ENCODE data around the gene ERC1. TPM values are rescaled to one million over a fixed set of nuclear protein-coding genes. Genes with fewer than 3 reads are reported as not detected.

The ERC1 gene
- total and polyA plus RNA-seq, 2 donors (not counting 3 experiments of a cell fraction or from before 2014, with no cell fraction given), result 11.7 to 66.1 TPM

- H2AFZ ChIP-seq (ENCODE audit: low read depth, low read length), result no peak overlapping the region
- no peak overlapping the region for H3K4me3 ChIP-seq (replicated peaks in 1 of 3; ENCODE audit: insufficient read depth in 1 of 3, low read depth in 1 of 3, low read length in 3 of 3)
- DNase-seq (ENCODE audit: low read depth, low spot score) (no peak), FAIRE-seq (no peak)
- H3K27me3 ChIP-seq (ENCODE audit: control insufficient read depth in 2 of 2, insufficient read depth in 2 of 2, low read length in 2 of 2), result no peaks in the 10 kb centered on the region
- dilution Hi-C loops (cut with MboI; ENCODE audit: extremely low pct_ligation_motif_present, low sequenced_read_pairs), result no loop called here
- CTCF ChIA-PET, result interaction anchor here (1.8 kb wide), 1 partner anchor 341 kb away, joined by 6 read pairs; no protein-coding TSS in a partner anchor
- peaks cover 14% of the 10 kb centered on the region for H3K4me1 ChIP-seq (ENCODE audit: control insufficient read depth, extremely low read depth, insufficient read depth, low read length)
- H3K9me1 ChIP-seq (replicated peaks; ENCODE audit: control insufficient read depth, extremely low read depth, insufficient read depth, low read length), result no peaks in the 10 kb centered on the region
- no peak for TF ChIP-seq JUN (IDR thresholded peaks at IDR 0.05; ENCODE audit: borderline replicate concordance, insufficient read depth, insufficient read length, low read depth)
- TF ChIP-seq GATA2 (IDR thresholded peaks at IDR 0.05; ENCODE audit: insufficient read depth, insufficient read length, low read depth, low read length), result no peak
- no peak for TF ChIP-seq POLR2A (IDR thresholded peaks at IDR 0.05; ENCODE audit: low read depth, low read length)
- no peak for TF ChIP-seq MYC (IDR thresholded peaks at IDR 0.05; ENCODE audit: low read depth, low read length)
- no peak for TF ChIP-seq FOS (IDR thresholded peaks at IDR 0.05; ENCODE audit: borderline replicate concordance, insufficient read depth, low read length)
- BruUV-seq (replicated peaks), result no TSS peak
- H4K20me1 ChIP-seq (replicated peaks; ENCODE audit: control insufficient read depth, extremely low read depth, insufficient read depth, low read length), result no peaks in the 10 kb centered on the region
- no peak overlapping the region for H3K9ac ChIP-seq (replicated peaks; ENCODE audit: extremely low read depth, insufficient read depth, low read length)
- H3K36me3 ChIP-seq (ENCODE audit: control insufficient read depth in 2 of 2, extremely low read depth in 1 of 2, insufficient read depth in 2 of 2, low read length in 2 of 2), result no peaks in the 10 kb centered on the region
- POLR2A ChIA-PET, result no interaction called here
- H3K79me2 ChIP-seq (ENCODE audit: control insufficient read depth, insufficient read depth, low read length), result no peaks in the 10 kb centered on the region
- no peak overlapping the region for H3K4me2 ChIP-seq (ENCODE audit: insufficient read depth, low read length)
- no peak overlapping the region for H3K27ac ChIP-seq (ENCODE audit: insufficient read depth, low read depth, low read length)
- no peaks in the 10 kb centered on the region for H3K9me3 ChIP-seq (replicated peaks; ENCODE audit: control insufficient read depth, insufficient read depth, low read length)
- intact Hi-C loops (cut with micrococcal nuclease), result no loop called here
Measured at GRCh38 chr12:1459339-1459738, 468.3 kb downstream of the ERC1 start.

- Histone ChIP-seq H3K4me1 (ENCODE audit: control insufficient read depth, extremely low read depth, insufficient read depth, low read length) (peaks cover 14% of the 10 kb centered on the region), H3K9me3 (replicated peaks; ENCODE audit: control insufficient read depth, insufficient read depth, low read length) (no peaks in the 10 kb centered on the region), H3K4me2 (ENCODE audit: insufficient read depth, low read length) (peak overlapping the region; percentile 58), H4K20me1 (replicated peaks; ENCODE audit: control insufficient read depth, extremely low read depth, insufficient read depth, low read length) (peaks cover 2% of the 10 kb centered on the region), H3K27ac (ENCODE audit: insufficient read depth, low read depth, low read length) (no peak overlapping the region), H3K9me1 (replicated peaks; ENCODE audit: control insufficient read depth, extremely low read depth, insufficient read depth, low read length) (no peaks in the 10 kb centered on the region), H2AFZ (ENCODE audit: low read depth, low read length) (no peak overlapping the region), H3K79me2 (ENCODE audit: control insufficient read depth, insufficient read depth, low read length) (no peaks in the 10 kb centered on the region), H3K36me3 (ENCODE audit: control insufficient read depth in 2 of 2, extremely low read depth in 1 of 2, insufficient read depth in 2 of 2, low read length in 2 of 2) (no peaks in the 10 kb centered on the region), H3K4me3 (replicated peaks in 1 of 3; ENCODE audit: insufficient read depth in 1 of 3, low read depth in 1 of 3, low read length in 3 of 3) (no peak overlapping the region), H3K9ac (replicated peaks; ENCODE audit: extremely low read depth, insufficient read depth, low read length) (no peak overlapping the region), H3K27me3 (ENCODE audit: control insufficient read depth in 2 of 2, insufficient read depth in 2 of 2, low read length in 2 of 2) (peaks cover 0 to 5% of the 10 kb centered on the region in 2 experiments)
- no peak for DNase-seq (ENCODE audit: low read depth, low spot score)
- intact Hi-C loops (cut with micrococcal nuclease) (no loop called here), dilution Hi-C loops (cut with MboI; ENCODE audit: extremely low pct_ligation_motif_present, low sequenced_read_pairs) (no loop called here)
- TF ChIP-seq MAX (IDR thresholded peaks at IDR 0.05; ENCODE audit: insufficient read depth, insufficient read length) (no peak), POLR2AphosphoS5 (IDR thresholded peaks at IDR 0.05; ENCODE audit: insufficient read depth, low read depth, low read length) (no peak), CTCF (IDR thresholded peaks at IDR 0.05; ENCODE audit: extremely low read depth in 1 of 2, insufficient read depth in 1 of 2, low read depth in 1 of 2, low read length in 2 of 2) (no peak), JUN (IDR thresholded peaks at IDR 0.05; ENCODE audit: borderline replicate concordance, insufficient read depth, insufficient read length, low read depth) (no peak), GATA2 (IDR thresholded peaks at IDR 0.05; ENCODE audit: insufficient read depth, insufficient read length, low read depth, low read length) (no peak), POLR2A (IDR thresholded peaks at IDR 0.05; ENCODE audit: low read depth, low read length) (no peak), MYC (IDR thresholded peaks at IDR 0.05; ENCODE audit: low read depth, low read length) (no peak), EZH2 (IDR thresholded peaks at IDR 0.05; ENCODE audit: borderline replicate concordance, low read depth, low read length, severe bottlenecking) (no peak), FOS (IDR thresholded peaks at IDR 0.05; ENCODE audit: borderline replicate concordance, insufficient read depth, low read length) (no peak)
- CTCF ChIA-PET, result interaction anchor here (1.0 to 2.1 kb wide), 5 partner anchors 8 to 370 kb away, joined by 3 to 18 read pairs (median 5); no protein-coding TSS in a partner anchor
- POLR2A ChIA-PET, result interaction anchor here (0.7 to 1.1 kb wide), 2 partner anchors 11 to 150 kb away, joined by 3 to 10 read pairs; no protein-coding TSS in a partner anchor
- FAIRE-seq, result no peak
- BruUV-seq (replicated peaks), result no TSS peak
Measured at GRCh38 chr12:1463073-1463905, 472.3 kb downstream of the ERC1 start.
